ENCODE data around the gene ARHGAP1.

DNA sequence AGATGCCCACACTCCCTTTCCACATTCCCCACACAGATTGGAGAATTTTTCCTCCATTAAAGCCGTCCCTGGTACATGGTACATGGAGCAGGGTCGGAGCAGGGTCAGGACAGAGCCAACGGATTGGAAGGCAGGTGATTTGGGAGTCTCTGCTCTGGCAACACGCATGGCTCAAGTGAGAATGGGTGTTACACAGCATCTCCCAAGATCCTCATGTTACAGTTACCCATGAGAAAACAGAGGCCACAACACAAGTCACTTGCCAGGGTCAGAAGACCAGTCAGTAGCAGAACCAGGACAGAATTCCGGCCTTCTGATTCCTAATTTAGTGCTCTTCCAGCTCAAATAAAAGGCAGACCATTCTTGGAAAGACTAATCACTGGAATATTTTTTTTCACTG, 10.9 kb upstream of the ARHGAP1 start:
- TF ChIP-seq, protein P1, sequence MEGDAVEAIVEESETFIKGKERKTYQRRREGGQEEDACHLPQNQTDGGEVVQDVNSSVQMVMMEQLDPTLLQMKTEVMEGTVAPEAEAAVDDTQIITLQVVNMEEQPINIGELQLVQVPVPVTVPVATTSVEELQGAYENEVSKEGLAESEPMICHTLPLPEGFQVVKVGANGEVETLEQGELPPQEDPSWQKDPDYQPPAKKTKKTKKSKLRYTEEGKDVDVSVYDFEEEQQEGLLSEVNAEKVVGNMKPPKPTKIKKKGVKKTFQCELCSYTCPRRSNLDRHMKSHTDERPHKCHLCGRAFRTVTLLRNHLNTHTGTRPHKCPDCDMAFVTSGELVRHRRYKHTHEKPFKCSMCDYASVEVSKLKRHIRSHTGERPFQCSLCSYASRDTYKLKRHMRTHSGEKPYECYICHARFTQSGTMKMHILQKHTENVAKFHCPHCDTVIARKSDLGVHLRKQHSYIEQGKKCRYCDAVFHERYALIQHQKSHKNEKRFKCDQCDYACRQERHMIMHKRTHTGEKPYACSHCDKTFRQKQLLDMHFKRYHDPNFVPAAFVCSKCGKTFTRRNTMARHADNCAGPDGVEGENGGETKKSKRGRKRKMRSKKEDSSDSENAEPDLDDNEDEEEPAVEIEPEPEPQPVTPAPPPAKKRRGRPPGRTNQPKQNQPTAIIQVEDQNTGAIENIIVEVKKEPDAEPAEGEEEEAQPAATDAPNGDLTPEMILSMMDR (IDR thresholded peaks at IDR 0.05): no peak
- no peak for TF ChIP-seq POLR2AphosphoS5 (IDR thresholded peaks at IDR 0.05)
